IgD-negative memory B cell (primary cell): Measurements from ENCODE around the gene ERFL. TPM values are rescaled to one million over a fixed set of nuclear protein-coding genes. Genes with fewer than 3 reads are reported as not detected.

Experiments used
- H3K27ac Mint-ChIP-seq, 3 donors: one replicate each; pipeline ENCODE4 v1.8.0; 2020 to 2022; ENCODE audit warnings: mild to moderate bottlenecking in 3 of 3, mixed read lengths in 3 of 3, moderate library complexity in 1 of 3
- H3K27me3 Mint-ChIP-seq: one replicate; pipeline ENCODE4 v1.8.0; 2021; ENCODE audit warnings: mixed read lengths
- H3K36me3 Mint-ChIP-seq: one replicate; pipeline ENCODE4 v1.8.0; 2020; ENCODE audit warnings: mild to moderate bottlenecking, mixed read lengths
- H3K4me1 Mint-ChIP-seq, 3 donors: one replicate each; pipeline ENCODE4 v1.8.0; 2020 to 2022; ENCODE audit warnings: mixed read lengths in 3 of 3, mild to moderate bottlenecking in 1 of 3
- H3K4me3 Mint-ChIP-seq, 4 donors: one replicate each; pipeline ENCODE4 v1.8.0; 2020 to 2022; ENCODE audit warnings: mild to moderate bottlenecking in 4 of 4, mixed read lengths in 4 of 4, moderate library complexity in 3 of 4
- H3K9me3 Mint-ChIP-seq, 3 donors: one replicate each; pipeline ENCODE4 v1.8.0; 2020 to 2021; ENCODE audit warnings: mixed read lengths in 3 of 3, mild to moderate bottlenecking in 1 of 3
- polyA plus RNA-seq: library from polyadenylated mRNA; unstranded; fragments of 300-500 nt; fragmentation: Illumina TruSeq; gene quantifications from one replicate; pipeline ENCODE4 v1.2.3, GENCODE V29; 2021

ERFL gene
- not detected for polyA plus RNA-seq

GRCh38 chr19:41928221-41928683 lies at the start of gene ERFL:
Gene ERFL (minus strand): TSS chr19:41928449. CDS start chr19:41912919, 15,530 bp downstream.
- H3K36me3 Mint-ChIP-seq = no peaks in the 10 kb centered on the region
- peak within 1 kb of the TSS; percentile 66 to 97 (median 92) for H3K4me3 Mint-ChIP-seq

GRCh38 chr19:41977916-41978315 lies 49.7 kb upstream of the ERFL start:
- no peak overlapping the region for H3K27ac Mint-ChIP-seq
- H3K9me3 Mint-ChIP-seq = no peaks in the 10 kb centered on the region
- H3K27me3 Mint-ChIP-seq = no peaks in the 10 kb centered on the region
- no peaks in the 10 kb centered on the region for H3K36me3 Mint-ChIP-seq
- H3K4me3 Mint-ChIP-seq = no peak overlapping the region
- H3K4me1 Mint-ChIP-seq = no peaks in the 10 kb centered on the region

More at GRCh38 chr19:41928221-41928683, at the start of gene ERFL:
- H3K27ac Mint-ChIP-seq = peak within 1 kb of the TSS in 2 of 3 donors; percentile 36 to 81
- H3K27me3 Mint-ChIP-seq = peaks cover 14% of the 10 kb centered on the region
- H3K9me3 Mint-ChIP-seq = no peaks in the 10 kb centered on the region
- H3K4me1 Mint-ChIP-seq = peaks cover 16 to 31% (median 24%) of the 10 kb centered on the region in 3 donors

GRCh38 chr19:41974652-41975051 lies 46.4 kb upstream of the ERFL start:
- no peaks in the 10 kb centered on the region for H3K27me3 Mint-ChIP-seq
- H3K36me3 Mint-ChIP-seq = no peaks in the 10 kb centered on the region
- H3K9me3 Mint-ChIP-seq = no peaks in the 10 kb centered on the region
- H3K4me1 Mint-ChIP-seq = no peaks in the 10 kb centered on the region
- no peak overlapping the region for H3K27ac Mint-ChIP-seq
- H3K4me3 Mint-ChIP-seq = no peak overlapping the region

GRCh38 chr19:41971363-41971762 lies 43.1 kb upstream of the ERFL start:
- no peaks in the 10 kb centered on the region for H3K9me3 Mint-ChIP-seq
- no peaks in the 10 kb centered on the region for H3K27me3 Mint-ChIP-seq
- no peaks in the 10 kb centered on the region for H3K4me1 Mint-ChIP-seq
- H3K4me3 Mint-ChIP-seq = no peak overlapping the region
- H3K27ac Mint-ChIP-seq = peak overlapping the region in 1 of 3 donors; percentile 50
- peaks cover under 1% of the 10 kb centered on the region for H3K36me3 Mint-ChIP-seq

GRCh38 chr19:41969772-41970458 lies 41.7 kb upstream of the ERFL start:
- H3K27ac Mint-ChIP-seq = no peak overlapping the region
- H3K27me3 Mint-ChIP-seq = no peaks in the 10 kb centered on the region
- H3K4me3 Mint-ChIP-seq = no peak overlapping the region
- H3K9me3 Mint-ChIP-seq = no peaks in the 10 kb centered on the region
- no peaks in the 10 kb centered on the region for H3K4me1 Mint-ChIP-seq
- H3K36me3 Mint-ChIP-seq = peaks cover 2% of the 10 kb centered on the region

- peaks cover 2% of the 10 kb centered on the region for H3K36me3 Mint-ChIP-seq
- no peak overlapping the region for H3K4me3 Mint-ChIP-seq
- H3K27me3 Mint-ChIP-seq = no peaks in the 10 kb centered on the region
- no peak overlapping the region for H3K27ac Mint-ChIP-seq
- H3K9me3 Mint-ChIP-seq = no peaks in the 10 kb centered on the region
- H3K4me1 Mint-ChIP-seq = no peaks in the 10 kb centered on the region
These were observed 40.7 kb upstream of the ERFL start for GRCh38 chr19:41968751-41969595.

GRCh38 chr19:41967054-41967783 lies 39.0 kb upstream of the ERFL start:
- no peak overlapping the region for H3K27ac Mint-ChIP-seq
- H3K4me3 Mint-ChIP-seq = peak overlapping the region in 1 of 4 donors; percentile 52

GRCh38 chr19:41965106-41965505 lies 36.9 kb upstream of the ERFL start:
- Mint-ChIP-seq H3K27me3 (no peaks in the 10 kb centered on the region), H3K4me3 (no peak overlapping the region), H3K27ac (no peak overlapping the region), H3K9me3 (no peaks in the 10 kb centered on the region), H3K36me3 (peaks cover 2% of the 10 kb centered on the region), H3K4me1 (peaks cover 0 to 1% (median 0%) of the 10 kb centered on the region in 3 donors)

More at GRCh38 chr19:41967054-41967783, 39.0 kb upstream of the ERFL start:
- H3K4me1 Mint-ChIP-seq = no peaks in the 10 kb centered on the region
- no peaks in the 10 kb centered on the region for H3K9me3 Mint-ChIP-seq
- peaks cover 2% of the 10 kb centered on the region for H3K36me3 Mint-ChIP-seq
- no peaks in the 10 kb centered on the region for H3K27me3 Mint-ChIP-seq

GRCh38 chr19:41960973-41961372 lies 32.7 kb upstream of the ERFL start:
- Mint-ChIP-seq H3K4me1 (peaks cover 5 to 15% (median 11%) of the 10 kb centered on the region in 3 donors), H3K27me3 (no peaks in the 10 kb centered on the region), H3K27ac (peak overlapping the region in 1 of 3 donors; percentile 61)

GRCh38 chr19:41959056-41960053 lies 31.1 kb upstream of the ERFL start, which contains the start of gene RABAC1:
Gene RABAC1 (minus strand): TSS chr19:41959321. CDS start chr19:41959292, 29 bp downstream.
- Mint-ChIP-seq H3K27ac (peak within 1 kb of the TSS; percentile 36 to 97 (median 84)), H3K27me3 (no peaks in the 10 kb centered on the region), H3K36me3 (no peaks in the 10 kb centered on the region), H3K4me3 (peak within 1 kb of the TSS; percentile 79 to 97 (median 90)), H3K9me3 (no peaks in the 10 kb centered on the region), H3K4me1 (peaks cover 5 to 15% (median 11%) of the 10 kb centered on the region in 3 donors)

More at GRCh38 chr19:41960973-41961372, 32.7 kb upstream of the ERFL start:
- peak overlapping the region in 2 of 4 donors; percentile 48 to 70 for H3K4me3 Mint-ChIP-seq
- no peaks in the 10 kb centered on the region for H3K9me3 Mint-ChIP-seq
- no peaks in the 10 kb centered on the region for H3K36me3 Mint-ChIP-seq

- H3K27me3 Mint-ChIP-seq = no peaks in the 10 kb centered on the region
- peak overlapping the region; percentile 36 to 97 (median 84) for H3K27ac Mint-ChIP-seq
- H3K4me1 Mint-ChIP-seq = peaks cover 5 to 15% (median 11%) of the 10 kb centered on the region in 3 donors
- H3K9me3 Mint-ChIP-seq = no peaks in the 10 kb centered on the region
- peak overlapping the region; percentile 79 to 97 (median 90) for H3K4me3 Mint-ChIP-seq
- no peaks in the 10 kb centered on the region for H3K36me3 Mint-ChIP-seq
These were observed 30.3 kb upstream of the ERFL start for GRCh38 chr19:41958367-41959055.

GRCh38 chr19:41957838-41958366 lies 29.7 kb upstream of the ERFL start:
- no peaks in the 10 kb centered on the region for H3K27me3 Mint-ChIP-seq
- H3K4me1 Mint-ChIP-seq = peaks cover 5 to 15% (median 11%) of the 10 kb centered on the region in 3 donors
- peak overlapping the region; percentile 36 to 97 (median 60) for H3K27ac Mint-ChIP-seq
- H3K4me3 Mint-ChIP-seq = peak overlapping the region; percentile 79 to 97 (median 90)
- H3K36me3 Mint-ChIP-seq = no peaks in the 10 kb centered on the region
- no peaks in the 10 kb centered on the region for H3K9me3 Mint-ChIP-seq
